Endothelial cell (in vitro differentiated cells): Measurements from ENCODE around the gene FKBP8. TPM values are rescaled to one million over a fixed set of nuclear protein-coding genes. Genes with fewer than 3 reads are reported as not detected.

Experiments used
- DNase-seq: peaks from one replicate; pipeline ENCODE4 v3.0.0; 2021; ENCODE audit warnings: low spot score
- H3K27ac Mint-ChIP-seq: one replicate; pipeline ENCODE4 v1.8.0; 2021; ENCODE audit warnings: mixed read lengths, inconsistent platforms; ENCODE audit not compliant: unreplicated experiment
- H3K27me3 Mint-ChIP-seq: one replicate; pipeline ENCODE4 v1.8.0; 2021; ENCODE audit warnings: mild to moderate bottlenecking, moderate library complexity, mixed read lengths, inconsistent platforms; ENCODE audit not compliant: unreplicated experiment
- H3K36me3 Mint-ChIP-seq: one replicate; pipeline ENCODE4 v1.8.0; 2021; ENCODE audit warnings: mild to moderate bottlenecking, low read depth, mixed read lengths, inconsistent platforms; ENCODE audit not compliant: unreplicated experiment
- H3K4me1 Mint-ChIP-seq: one replicate; pipeline ENCODE4 v1.8.0; 2021; ENCODE audit warnings: mild to moderate bottlenecking, mixed read lengths, inconsistent platforms; ENCODE audit not compliant: unreplicated experiment
- H3K4me3 Mint-ChIP-seq: one replicate; pipeline ENCODE4 v1.8.0; 2021; ENCODE audit warnings: mild to moderate bottlenecking, mixed read lengths, inconsistent platforms; ENCODE audit not compliant: unreplicated experiment
- H3K9me3 Mint-ChIP-seq: one replicate; pipeline ENCODE4 v1.8.0; 2021; ENCODE audit warnings: mixed read lengths, inconsistent platforms; ENCODE audit not compliant: unreplicated experiment
- CTCF ChIP-seq: fragments of 200-600 bp; sonication (generic); IDR thresholded peaks from one replicate; pipeline ENCODE4 v1.5.0; 2021; ENCODE audit warnings: antibody characterized with exemption; ENCODE audit not compliant: unreplicated experiment
- total RNA-seq: library from RNA; stranded (reverse); fragmentation: NEBNext Ultra II Directional; extraction: Animal tissue kit (Norgen Biotek cat#: 25700); gene quantifications from one replicate; pipeline ENCODE4 v1.2.1, GENCODE V29; 2021; ENCODE audit not compliant: unreplicated experiment

Gene FKBP8
- total RNA-seq, 1 donor from 2014 or later = 229 TPM

- H3K27me3 Mint-ChIP-seq = peaks cover 5% of the 10 kb centered on the region
- no peaks in the 10 kb centered on the region for H3K36me3 Mint-ChIP-seq
- H3K4me3 Mint-ChIP-seq = no peak overlapping the region
- H3K4me1 Mint-ChIP-seq = peaks cover 13% of the 10 kb centered on the region
- no peak overlapping the region for H3K27ac Mint-ChIP-seq
- no peak for TF ChIP-seq CTCF
- no peak for DNase-seq
- no peaks in the 10 kb centered on the region for H3K9me3 Mint-ChIP-seq
Observed at GRCh38 chr19:18494267-18494607, 49.1 kb downstream of the FKBP8 start.

- no peaks in the 10 kb centered on the region for H3K9me3 Mint-ChIP-seq
- no peak for TF ChIP-seq CTCF
- H3K4me3 Mint-ChIP-seq = no peak overlapping the region
- H3K36me3 Mint-ChIP-seq = no peaks in the 10 kb centered on the region
- peaks cover 13% of the 10 kb centered on the region for H3K4me1 Mint-ChIP-seq
- H3K27ac Mint-ChIP-seq = no peak overlapping the region
- peaks cover 5% of the 10 kb centered on the region for H3K27me3 Mint-ChIP-seq
- DNase-seq = no peak
Observed at GRCh38 chr19:18493440-18494266, 49.7 kb downstream of the FKBP8 start.

GRCh38 chr19:18491995-18492953, 51.1 kb downstream of the FKBP8 start:
- TF ChIP-seq CTCF = no peak
- no peaks in the 10 kb centered on the region for H3K9me3 Mint-ChIP-seq
- no peak for DNase-seq
- H3K27me3 Mint-ChIP-seq = peaks cover 5% of the 10 kb centered on the region
- no peaks in the 10 kb centered on the region for H3K36me3 Mint-ChIP-seq
- peaks cover 13% of the 10 kb centered on the region for H3K4me1 Mint-ChIP-seq
- H3K27ac Mint-ChIP-seq = no peak overlapping the region
- H3K4me3 Mint-ChIP-seq = no peak overlapping the region

GRCh38 chr19:18490728-18491127, 52.6 kb downstream of the FKBP8 start:
- DNase-seq = no peak
- Mint-ChIP-seq H3K4me3 (peak overlapping the region; percentile 43), H3K4me1 (peaks cover 3% of the 10 kb centered on the region), H3K9me3 (no peaks in the 10 kb centered on the region), H3K27ac (no peak overlapping the region), H3K36me3 (no peaks in the 10 kb centered on the region), H3K27me3 (peaks cover 3% of the 10 kb centered on the region)
- TF ChIP-seq CTCF = no peak
